Measurements from ENCODE around the gene DNAH14.

DNA sequence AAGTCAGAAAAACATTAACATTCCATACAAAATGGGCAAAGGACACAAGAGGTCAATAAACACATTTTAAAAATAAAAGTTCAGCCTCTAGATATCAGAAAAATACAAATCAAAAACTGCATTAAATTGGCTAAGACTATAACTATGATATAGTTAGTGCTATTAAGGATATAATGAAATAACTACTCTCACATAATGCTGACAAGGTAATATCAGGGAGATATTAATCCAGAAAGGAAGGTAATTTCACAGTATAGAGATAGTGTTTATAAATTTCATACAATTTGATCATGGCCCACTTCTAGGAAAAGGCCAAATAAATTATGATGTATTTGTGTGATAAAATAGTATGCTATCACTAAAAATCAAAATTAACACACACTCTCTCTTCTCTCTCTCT lies 436.5 kb downstream of the DNAH14 start:
- TF ChIP-seq, protein P1, sequence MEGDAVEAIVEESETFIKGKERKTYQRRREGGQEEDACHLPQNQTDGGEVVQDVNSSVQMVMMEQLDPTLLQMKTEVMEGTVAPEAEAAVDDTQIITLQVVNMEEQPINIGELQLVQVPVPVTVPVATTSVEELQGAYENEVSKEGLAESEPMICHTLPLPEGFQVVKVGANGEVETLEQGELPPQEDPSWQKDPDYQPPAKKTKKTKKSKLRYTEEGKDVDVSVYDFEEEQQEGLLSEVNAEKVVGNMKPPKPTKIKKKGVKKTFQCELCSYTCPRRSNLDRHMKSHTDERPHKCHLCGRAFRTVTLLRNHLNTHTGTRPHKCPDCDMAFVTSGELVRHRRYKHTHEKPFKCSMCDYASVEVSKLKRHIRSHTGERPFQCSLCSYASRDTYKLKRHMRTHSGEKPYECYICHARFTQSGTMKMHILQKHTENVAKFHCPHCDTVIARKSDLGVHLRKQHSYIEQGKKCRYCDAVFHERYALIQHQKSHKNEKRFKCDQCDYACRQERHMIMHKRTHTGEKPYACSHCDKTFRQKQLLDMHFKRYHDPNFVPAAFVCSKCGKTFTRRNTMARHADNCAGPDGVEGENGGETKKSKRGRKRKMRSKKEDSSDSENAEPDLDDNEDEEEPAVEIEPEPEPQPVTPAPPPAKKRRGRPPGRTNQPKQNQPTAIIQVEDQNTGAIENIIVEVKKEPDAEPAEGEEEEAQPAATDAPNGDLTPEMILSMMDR (conservative IDR thresholded peaks at IDR 0.05; ENCODE audit: low read depth, low read length): no peak
- no peak for TF ChIP-seq CHD1 (IDR thresholded peaks at IDR 0.05; ENCODE audit: low read depth, low read length)
- TF ChIP-seq POLR2A (IDR thresholded peaks at IDR 0.05; ENCODE audit: low read depth, low read length): no peak
- no peak for TF ChIP-seq MXI1 (IDR thresholded peaks at IDR 0.05; ENCODE audit: borderline replicate concordance, low read depth, low read length)
- no peak for TF ChIP-seq MAZ (IDR thresholded peaks at IDR 0.05; ENCODE audit: borderline replicate concordance, low read depth, low read length)
- TF ChIP-seq RCOR1 (IDR thresholded peaks at IDR 0.05; ENCODE audit: insufficient replicate concordance, low read length): no peak
- TF ChIP-seq NFE2L2 (IDR thresholded peaks at IDR 0.05; ENCODE audit: low read depth, low read length): no peak
- TF ChIP-seq SMC3 (IDR thresholded peaks at IDR 0.05; ENCODE audit: low read depth, low read length): no peak
- TF ChIP-seq RFX5 (IDR thresholded peaks at IDR 0.05; ENCODE audit: low read depth, low read length): no peak
- TF ChIP-seq, protein P2, sequence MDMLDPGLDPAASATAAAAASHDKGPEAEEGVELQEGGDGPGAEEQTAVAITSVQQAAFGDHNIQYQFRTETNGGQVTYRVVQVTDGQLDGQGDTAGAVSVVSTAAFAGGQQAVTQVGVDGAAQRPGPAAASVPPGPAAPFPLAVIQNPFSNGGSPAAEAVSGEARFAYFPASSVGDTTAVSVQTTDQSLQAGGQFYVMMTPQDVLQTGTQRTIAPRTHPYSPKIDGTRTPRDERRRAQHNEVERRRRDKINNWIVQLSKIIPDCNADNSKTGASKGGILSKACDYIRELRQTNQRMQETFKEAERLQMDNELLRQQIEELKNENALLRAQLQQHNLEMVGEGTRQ (IDR thresholded peaks at IDR 0.05; ENCODE audit: low read depth, low read length): no peak

All from IMR-90 (cell line).